MM.1S (cell line): Measurements from ENCODE around the gene ABCF3.

Source experiments
- DNase-seq: peaks from one replicate; pipeline ENCODE4 v3.0.0-alpha.2; 2015
- H2AFZ ChIP-seq: fragments of 300-600 bp; sonication (generic); 2 replicates; pipeline ENCODE4 v1.6.0; 2016; ENCODE audit warnings: antibody characterized with exemption, low read length
- H3F3A ChIP-seq: fragments of 300-600 bp; sonication (generic); 2 replicates; pipeline ENCODE4 v1.6.1; 2016; ENCODE audit warnings: mild to moderate bottlenecking, antibody characterized with exemption, low read length, moderate library complexity, mixed read lengths; ENCODE audit not compliant: insufficient read depth
- H3K27ac ChIP-seq: fragments of 300-600 bp; sonication (generic); 2 replicates; pipeline ENCODE4 v1.5.1; 2016; ENCODE audit warnings: mild to moderate bottlenecking, low read length
- H3K27me3 ChIP-seq: fragments of 300-600 bp; sonication (generic); replicated peaks from 2 replicates; pipeline ENCODE4 v1.6.0; 2016; ENCODE audit warnings: low read length; ENCODE audit not compliant: insufficient read depth
- H3K36me3 ChIP-seq: fragments of 300-600 bp; sonication (generic); replicated peaks from 2 replicates; pipeline ENCODE4 v1.6.1; 2016; ENCODE audit warnings: mild to moderate bottlenecking, low read length, mixed read lengths; ENCODE audit not compliant: insufficient read depth
- H3K4me1 ChIP-seq: fragments of 300-600 bp; sonication (generic); 2 replicates; pipeline ENCODE4 v1.6.1; 2016; ENCODE audit warnings: low read length, mixed read lengths
- H3K4me2 ChIP-seq: fragments of 300-600 bp; sonication (generic); 2 replicates; pipeline ENCODE4 v1.6.0; 2016; ENCODE audit warnings: low read depth, low read length
- H3K4me3 ChIP-seq: fragments of 300-600 bp; sonication (generic); 2 replicates; pipeline ENCODE4 v1.5.1; 2016; ENCODE audit warnings: low read length, mixed read lengths
- H3K79me2 ChIP-seq: fragments of 300-600 bp; sonication (generic); 2 replicates; pipeline ENCODE4 v1.6.1; 2016; ENCODE audit warnings: mixed run types, low read length, mixed read lengths
- H3K9ac ChIP-seq: fragments of 300-600 bp; sonication (generic); 2 replicates; pipeline ENCODE4 v1.6.1; 2016; ENCODE audit warnings: low read length, mixed read lengths
- H3K9me2 ChIP-seq: fragments of 300-600 bp; sonication (generic); replicated peaks from 2 replicates; pipeline ENCODE4 v1.6.1; 2016; ENCODE audit warnings: mild to moderate bottlenecking, low read length, mixed read lengths; ENCODE audit not compliant: insufficient read depth
- H3K9me3 ChIP-seq: fragments of 300-600 bp; sonication (generic); replicated peaks from 2 replicates; pipeline ENCODE4 v1.6.1; 2016; ENCODE audit warnings: mild to moderate bottlenecking, low read length, mixed read lengths; ENCODE audit not compliant: insufficient read depth
- H4K20me1 ChIP-seq: fragments of 300-600 bp; sonication (generic); 2 replicates; pipeline ENCODE4 v1.6.1; 2016; ENCODE audit warnings: mild to moderate bottlenecking, low read length, moderate library complexity, mixed read lengths; ENCODE audit not compliant: insufficient read depth
- EZH2 ChIP-seq: fragments of 300-600 bp; sonication (generic); optimal IDR thresholded peaks from 2 replicates; pipeline ENCODE3; 2017; ENCODE audit warnings: low read depth, mild to moderate bottlenecking, antibody characterized with exemption, low read length, mixed read lengths
- EZH2phosphoT487 ChIP-seq: fragments of 300-600 bp; sonication (generic); IDR thresholded peaks from 2 replicates; pipeline ENCODE4 v1.6.1; 2018; ENCODE audit warnings: antibody characterized with exemption, low read length
- TF ChIP-seq, protein P1 (sequence below): fragments of 300-600 bp; sonication (generic); IDR thresholded peaks from 2 replicates; pipeline ENCODE4 v1.5.1; 2016; ENCODE audit warnings: antibody characterized with exemption, low read length, mixed read lengths

The ABCF3 gene

DNA sequence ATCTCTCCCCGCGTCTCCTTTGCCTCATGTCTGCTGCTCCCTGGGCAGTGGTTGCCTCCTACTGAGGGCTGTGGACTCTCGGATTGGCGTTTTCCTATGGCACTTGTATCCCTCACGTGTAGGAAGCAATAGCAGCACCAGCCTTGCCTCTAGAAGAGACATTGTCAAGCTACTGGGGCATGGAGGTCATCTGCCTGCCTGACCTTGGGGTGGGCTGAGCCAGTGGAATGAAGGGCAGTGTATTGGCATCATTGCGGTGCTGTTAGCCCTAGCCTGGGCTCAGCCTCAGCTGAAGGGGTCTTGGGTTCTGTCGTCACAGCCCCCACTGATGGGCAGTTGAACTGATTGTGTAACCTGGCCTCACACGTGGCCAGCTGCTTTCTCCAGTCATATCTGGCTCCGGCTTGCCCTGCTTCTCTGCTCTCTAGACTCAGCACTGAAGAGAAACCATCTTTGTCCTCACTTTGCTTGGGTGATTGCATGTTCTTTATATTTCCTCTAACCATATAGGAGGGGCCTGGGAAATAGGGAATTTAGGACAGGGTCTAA, 8.1 kb downstream of the ABCF3 start:
- no peaks in the 10 kb centered on the region for H3K9me2 ChIP-seq

DNA sequence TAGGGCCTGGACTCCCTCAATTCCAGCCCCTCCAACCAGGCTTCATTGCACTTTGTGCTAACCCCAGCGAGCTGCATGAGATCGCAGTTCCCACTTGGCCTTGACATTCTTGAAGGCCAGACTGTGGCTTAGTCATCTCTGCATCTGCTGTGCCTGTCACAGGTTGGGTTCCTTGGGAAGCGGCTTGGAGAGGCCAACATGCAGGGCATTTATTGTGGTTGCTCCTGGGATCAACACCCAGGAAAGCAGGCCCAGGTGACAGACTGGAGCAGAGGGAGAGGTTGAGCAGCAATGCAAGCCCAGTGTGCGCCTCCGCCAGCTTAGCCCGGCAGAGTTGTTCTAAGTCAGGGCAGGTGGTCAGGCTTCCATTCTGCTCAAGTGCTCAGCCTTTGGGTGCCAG, 10.5 kb downstream of the ABCF3 start:
- Histone ChIP-seq H3K27ac (no peak overlapping the region), H3K4me3 (no peak overlapping the region), H4K20me1 (no peaks in the 10 kb centered on the region), H3K9me3 (no peaks in the 10 kb centered on the region), H3K9me2 (no peaks in the 10 kb centered on the region), H3K79me2 (no peaks in the 10 kb centered on the region), H3K4me2 (no peak overlapping the region), H3K4me1 (no peaks in the 10 kb centered on the region), H3K27me3 (no peaks in the 10 kb centered on the region), H2AFZ (no peak overlapping the region), H3K9ac (no peak overlapping the region), H3K36me3 (peaks cover 15% of the 10 kb centered on the region; the same call in 1 of the 2 replicates), H3F3A (no peaks in the 10 kb centered on the region)
- TF ChIP-seq EZH2 (no peak), EZH2phosphoT487 (no peak)
- TF ChIP-seq, protein P1, sequence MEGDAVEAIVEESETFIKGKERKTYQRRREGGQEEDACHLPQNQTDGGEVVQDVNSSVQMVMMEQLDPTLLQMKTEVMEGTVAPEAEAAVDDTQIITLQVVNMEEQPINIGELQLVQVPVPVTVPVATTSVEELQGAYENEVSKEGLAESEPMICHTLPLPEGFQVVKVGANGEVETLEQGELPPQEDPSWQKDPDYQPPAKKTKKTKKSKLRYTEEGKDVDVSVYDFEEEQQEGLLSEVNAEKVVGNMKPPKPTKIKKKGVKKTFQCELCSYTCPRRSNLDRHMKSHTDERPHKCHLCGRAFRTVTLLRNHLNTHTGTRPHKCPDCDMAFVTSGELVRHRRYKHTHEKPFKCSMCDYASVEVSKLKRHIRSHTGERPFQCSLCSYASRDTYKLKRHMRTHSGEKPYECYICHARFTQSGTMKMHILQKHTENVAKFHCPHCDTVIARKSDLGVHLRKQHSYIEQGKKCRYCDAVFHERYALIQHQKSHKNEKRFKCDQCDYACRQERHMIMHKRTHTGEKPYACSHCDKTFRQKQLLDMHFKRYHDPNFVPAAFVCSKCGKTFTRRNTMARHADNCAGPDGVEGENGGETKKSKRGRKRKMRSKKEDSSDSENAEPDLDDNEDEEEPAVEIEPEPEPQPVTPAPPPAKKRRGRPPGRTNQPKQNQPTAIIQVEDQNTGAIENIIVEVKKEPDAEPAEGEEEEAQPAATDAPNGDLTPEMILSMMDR, result no peak
- DNase-seq, result no peak

More for the DNA sequence above, 8.1 kb downstream of the ABCF3 start:
- Histone ChIP-seq H3F3A (no peaks in the 10 kb centered on the region), H3K27ac (no peak overlapping the region), H3K27me3 (no peaks in the 10 kb centered on the region), H3K4me1 (no peaks in the 10 kb centered on the region), H2AFZ (no peak overlapping the region), H4K20me1 (no peaks in the 10 kb centered on the region), H3K4me2 (no peak overlapping the region), H3K36me3 (peaks cover 26% of the 10 kb centered on the region), H3K9me3 (no peaks in the 10 kb centered on the region), H3K9ac (no peak overlapping the region), H3K4me3 (no peak overlapping the region), H3K79me2 (peaks cover 16% of the 10 kb centered on the region)
- DNase-seq, result no peak
- TF ChIP-seq EZH2phosphoT487 (no peak), EZH2 (no peak)
- TF ChIP-seq, protein P1, result no peak

DNA sequence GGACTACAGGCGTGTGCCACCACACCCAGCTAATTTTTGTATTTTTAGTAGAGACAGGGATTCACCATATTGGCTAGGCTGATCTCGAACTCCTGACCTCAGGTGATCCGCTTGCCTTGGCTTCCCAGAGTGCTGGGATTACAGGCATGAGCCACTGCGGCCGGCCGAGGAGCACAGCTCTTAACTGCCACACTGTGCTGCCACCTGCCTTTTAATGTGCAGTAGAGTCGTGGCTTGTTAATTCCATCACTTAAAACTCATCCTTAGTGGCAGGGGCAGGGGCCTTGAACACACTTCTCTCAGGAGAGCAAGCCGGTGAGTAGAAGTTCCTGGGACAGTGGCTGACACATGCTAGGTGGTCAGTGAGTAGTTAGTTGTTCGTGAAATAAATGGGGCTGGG, 12.5 kb downstream of the ABCF3 start:
- H3K4me3 ChIP-seq, result no peak overlapping the region
- no peaks in the 10 kb centered on the region for H3K9me3 ChIP-seq
- H3K9ac ChIP-seq, result no peak overlapping the region
- 0 out of 2 replicates have a peak, but pooled peaks cover under 1% of the 10 kb centered on the region for H3K36me3 ChIP-seq
- H3K4me2 ChIP-seq, result no peak overlapping the region
- TF ChIP-seq, protein P1, result no peak
- TF ChIP-seq EZH2phosphoT487, result no peak
- no peak for TF ChIP-seq EZH2
- no peak for DNase-seq
- H3K9me2 ChIP-seq, result no peaks in the 10 kb centered on the region
- H3K27ac ChIP-seq, result no peak overlapping the region
- H3K27me3 ChIP-seq, result no peaks in the 10 kb centered on the region
- no peaks in the 10 kb centered on the region for H4K20me1 ChIP-seq
- H3K79me2 ChIP-seq, result no peaks in the 10 kb centered on the region
- H3K4me1 ChIP-seq, result no peaks in the 10 kb centered on the region
- no peak overlapping the region for H2AFZ ChIP-seq
- no peaks in the 10 kb centered on the region for H3F3A ChIP-seq
